ENCODE data around the gene MANF. TPM values are rescaled to one million over a fixed set of nuclear protein-coding genes. Genes with fewer than 3 reads are reported as not detected.

MANF gene
- total RNA-seq, 2 experiments from 2014 or later, result 104 to 117 TPM

GRCh38 chr3:51434110-51434509 lies 49.0 kb downstream of the MANF start:
- Histone ChIP-seq H4K20me1 (ENCODE audit: insufficient read depth, low read length) (0 out of 2 replicates have a peak, but pooled peaks cover 3% of the 10 kb centered on the region), H3K4me2 (ENCODE audit: low read length) (no peak overlapping the region), H3K4me3 (ENCODE audit: low read depth, low read length, poor library complexity, severe bottlenecking) (no peak overlapping the region), H3K9me2 (ENCODE audit: insufficient read depth, low read length) (no peaks in the 10 kb centered on the region), H3K9me3 (ENCODE audit: low read length) (no peaks in the 10 kb centered on the region), H3K79me2 (ENCODE audit: insufficient read depth, low read depth, low read length) (no peaks in the 10 kb centered on the region; the same call in 1 of the 2 replicates), H3K27ac (ENCODE audit: low read depth, low read length, poor library complexity, severe bottlenecking) (no peak overlapping the region), H2AFZ (ENCODE audit: low read length) (no peak overlapping the region), H3K4me1 (ENCODE audit: insufficient read depth, low read length, poor library complexity, severe bottlenecking) (no peaks in the 10 kb centered on the region), H3K36me3 (ENCODE audit: insufficient read depth, low read length) (peaks cover 100% of the 10 kb centered on the region)
- intact Hi-C loops (cut with micrococcal nuclease; ENCODE audit: unreplicated experiment), result no loop called here
- CTCF ChIA-PET (ENCODE audit: unreplicated experiment), result no interaction called here
- no peak for DNase-seq (ENCODE audit: low spot score)
- POLR2A ChIA-PET, result interaction anchor here (1.0 kb wide), 1 partner anchor 669 kb away, joined by 3 read pairs; no protein-coding TSS in a partner anchor
- TF ChIP-seq CTCF (conservative IDR thresholded peaks at IDR 0.05; ENCODE audit: low read length) (no peak), EZH2phosphoT487 (IDR thresholded peaks at IDR 0.05; ENCODE audit: borderline replicate concordance, low read depth, low read length) (no peak)
- no TSS peak for BruUV-seq (replicated peaks)

- intact Hi-C loops (cut with micrococcal nuclease; ENCODE audit: unreplicated experiment), result no loop called here
- no peak overlapping the region for H2AFZ ChIP-seq (ENCODE audit: low read length)
- no peaks in the 10 kb centered on the region for H3K9me2 ChIP-seq (ENCODE audit: insufficient read depth, low read length)
- H3K9me3 ChIP-seq (ENCODE audit: low read length), result no peaks in the 10 kb centered on the region
- no peaks in the 10 kb centered on the region for H3K4me1 ChIP-seq (ENCODE audit: insufficient read depth, low read length, poor library complexity, severe bottlenecking)
- no peak overlapping the region for H3K4me3 ChIP-seq (ENCODE audit: low read depth, low read length, poor library complexity, severe bottlenecking)
- peak; percentile 61 for DNase-seq (ENCODE audit: low spot score)
- H3K36me3 ChIP-seq (ENCODE audit: insufficient read depth, low read length), result peaks cover 100% of the 10 kb centered on the region
- no peak overlapping the region for H3K4me2 ChIP-seq (ENCODE audit: low read length)
- no peaks in the 10 kb centered on the region; the same call in 1 of the 2 replicates for H3K79me2 ChIP-seq (ENCODE audit: insufficient read depth, low read depth, low read length)
- POLR2A ChIA-PET, result interaction anchor here (1.0 kb wide), 1 partner anchor 670 kb away, joined by 3 read pairs; no protein-coding TSS in a partner anchor
- BruUV-seq (replicated peaks), result TSS peak; percentile 26
- TF ChIP-seq EZH2phosphoT487 (IDR thresholded peaks at IDR 0.05; ENCODE audit: borderline replicate concordance, low read depth, low read length) (no peak), CTCF (conservative IDR thresholded peaks at IDR 0.05; ENCODE audit: low read length) (peak; percentile 88)
- 0 out of 2 replicates have a peak, but pooled peaks cover 3% of the 10 kb centered on the region for H4K20me1 ChIP-seq (ENCODE audit: insufficient read depth, low read length)
- CTCF ChIA-PET (ENCODE audit: unreplicated experiment), result no interaction called here
- H3K27ac ChIP-seq (ENCODE audit: low read depth, low read length, poor library complexity, severe bottlenecking), result no peak overlapping the region
Measured at GRCh38 chr3:51434746-51435327, 49.7 kb downstream of the MANF start.

- H4K20me1 ChIP-seq (ENCODE audit: insufficient read depth, low read length), result 0 out of 2 replicates have a peak, but pooled peaks cover 3% of the 10 kb centered on the region
- no peaks in the 10 kb centered on the region for H3K9me3 ChIP-seq (ENCODE audit: low read length)
- H3K9me2 ChIP-seq (ENCODE audit: insufficient read depth, low read length), result no peaks in the 10 kb centered on the region
- no peak for DNase-seq (ENCODE audit: low spot score)
- H3K27ac ChIP-seq (ENCODE audit: low read depth, low read length, poor library complexity, severe bottlenecking), result no peak overlapping the region
- no peak overlapping the region for H2AFZ ChIP-seq (ENCODE audit: low read length)
- H3K4me2 ChIP-seq (ENCODE audit: low read length), result no peak overlapping the region
- POLR2A ChIA-PET, result interaction anchor here (0.7 kb wide), 2 partner anchors 18 to 1083 kb away, joined by 5 read pairs; no protein-coding TSS in a partner anchor
- H3K4me3 ChIP-seq (ENCODE audit: low read depth, low read length, poor library complexity, severe bottlenecking), result no peak overlapping the region
- BruUV-seq (replicated peaks), result no TSS peak
- no peaks in the 10 kb centered on the region; the same call in 1 of the 2 replicates for H3K79me2 ChIP-seq (ENCODE audit: insufficient read depth, low read depth, low read length)
- no peak for TF ChIP-seq CTCF (conservative IDR thresholded peaks at IDR 0.05; ENCODE audit: low read length)
- no peak for TF ChIP-seq EZH2phosphoT487 (IDR thresholded peaks at IDR 0.05; ENCODE audit: borderline replicate concordance, low read depth, low read length)
- intact Hi-C loops (cut with micrococcal nuclease; ENCODE audit: unreplicated experiment), result no loop called here
- CTCF ChIA-PET (ENCODE audit: unreplicated experiment), result no interaction called here
- H3K4me1 ChIP-seq (ENCODE audit: insufficient read depth, low read length, poor library complexity, severe bottlenecking), result no peaks in the 10 kb centered on the region
- peaks cover 100% of the 10 kb centered on the region for H3K36me3 ChIP-seq (ENCODE audit: insufficient read depth, low read length)
Measured at GRCh38 chr3:51436998-51437639, 52.0 kb downstream of the MANF start.
